ENCODE measurements around the gene HIVEP1. TPM values are rescaled to one million over a fixed set of nuclear protein-coding genes. Genes with fewer than 3 reads are reported as not detected.
A peak's percentile ranks its signal among the peaks of the same experiment; 100 is the strongest.

Gene HIVEP1
- total RNA-seq, 2 donors from 2014 or later, result 35.2 to 38.0 TPM

- H3K36me3 ChIP-seq, result no peaks in the 10 kb centered on the region
- H3K9me3 ChIP-seq, result no peaks in the 10 kb centered on the region
- WGBS, result 44% methylated on average over 2 of the region's 2 CpGs
- H3K4me1 ChIP-seq (replicated peaks), result no peaks in the 10 kb centered on the region
- TF ChIP-seq POLR2AphosphoS5 (IDR thresholded peaks at IDR 0.05), result no peak
- TF ChIP-seq POLR2A (IDR thresholded peaks at IDR 0.05), result no peak
- TF ChIP-seq CTCF (IDR thresholded peaks at IDR 0.05), result no peak
- no peak for DNase-seq (ENCODE audit: low spot score)
- H3K27ac ChIP-seq, result no peak overlapping the region
- intact Hi-C loops (cut with DNase I), result no loop called here
- no peak overlapping the region for H3K4me3 ChIP-seq
- H3K27me3 ChIP-seq (replicated peaks; ENCODE audit: insufficient read depth), result no peaks in the 10 kb centered on the region
Measured at GRCh38 chr6:12071064-12071615, 59.0 kb downstream of the HIVEP1 start.

DNA sequence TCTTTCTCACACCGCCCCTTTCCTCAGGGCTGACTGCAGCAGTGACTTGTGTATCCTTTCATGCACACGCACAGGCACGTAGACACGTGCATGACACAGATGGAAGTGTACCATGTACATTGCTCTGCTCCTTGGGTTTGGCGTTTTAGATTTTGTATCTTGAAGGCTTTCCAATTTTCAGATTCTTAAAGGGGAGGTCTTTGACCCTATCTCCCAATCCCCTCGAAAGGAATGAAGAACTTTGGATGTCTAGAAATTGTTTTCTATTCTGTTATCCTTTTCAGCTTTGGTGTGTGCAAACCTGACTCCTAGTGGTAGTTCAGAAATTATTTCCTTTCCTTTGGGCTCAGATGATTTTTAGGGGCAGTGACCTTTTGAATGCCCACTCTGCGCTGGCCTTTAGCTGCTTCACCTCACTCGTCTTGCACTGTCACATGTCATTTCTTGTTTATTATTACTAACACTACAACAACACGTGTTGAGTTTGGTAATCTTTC, 63.0 kb downstream of the HIVEP1 start:
- no peak overlapping the region for H3K4me3 ChIP-seq
- H3K27me3 ChIP-seq (replicated peaks; ENCODE audit: insufficient read depth), result no peaks in the 10 kb centered on the region
- H3K27ac ChIP-seq, result no peak overlapping the region
- 66% methylated on average over 9 of the region's 9 CpGs for WGBS
- TF ChIP-seq POLR2AphosphoS5 (IDR thresholded peaks at IDR 0.05) (no peak), CTCF (IDR thresholded peaks at IDR 0.05) (peak in 3 of 4 experiments; percentile 20 to 36 (median 31))
- H3K4me1 ChIP-seq (replicated peaks), result no peaks in the 10 kb centered on the region
- no peaks in the 10 kb centered on the region for H3K36me3 ChIP-seq
- DNase-seq (ENCODE audit: low spot score), result no peak
- H3K9me3 ChIP-seq, result no peaks in the 10 kb centered on the region
- intact Hi-C loops (cut with DNase I), result no loop called here

- WGBS, result 86% methylated on average over 9 of the region's 9 CpGs
- DNase-seq (ENCODE audit: low spot score), result no peak
- intact Hi-C loops (cut with DNase I), result no loop called here
Measured at GRCh38 chr6:12077021-12077710, 65.1 kb downstream of the HIVEP1 start.

DNA sequence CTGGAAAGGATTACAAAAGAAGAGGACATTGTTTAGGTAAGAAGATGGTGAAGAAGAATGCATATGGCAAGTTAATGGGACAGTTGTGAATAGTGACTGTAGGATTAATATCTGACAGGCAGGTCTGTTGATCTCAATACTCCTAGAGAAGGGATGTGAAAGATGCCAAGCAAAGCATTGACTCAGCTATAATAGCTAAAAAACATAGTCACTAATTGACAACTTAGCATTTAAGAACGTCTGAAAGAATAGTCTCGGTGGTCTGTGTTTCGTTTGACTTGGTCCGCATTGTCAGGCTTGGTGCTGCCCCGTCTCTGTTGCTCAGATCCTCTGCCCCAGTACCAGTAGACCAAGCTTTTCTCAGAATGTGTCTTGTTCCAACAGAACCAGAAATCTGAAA, 65.9 kb downstream of the HIVEP1 start:
- 88% methylated on average over 5 of the region's 5 CpGs for WGBS
- TF ChIP-seq POLR2A (IDR thresholded peaks at IDR 0.05) (no peak), CTCF (IDR thresholded peaks at IDR 0.05) (no peak), POLR2AphosphoS5 (IDR thresholded peaks at IDR 0.05) (no peak)
- Histone ChIP-seq H3K9me3 (no peaks in the 10 kb centered on the region), H3K27me3 (replicated peaks; ENCODE audit: insufficient read depth) (no peaks in the 10 kb centered on the region), H3K27ac (no peak overlapping the region), H3K4me3 (no peak overlapping the region), H3K36me3 (no peaks in the 10 kb centered on the region), H3K4me1 (replicated peaks) (no peaks in the 10 kb centered on the region)
- intact Hi-C loops (cut with DNase I), result no loop called here
- no peak for DNase-seq (ENCODE audit: low spot score)

More at GRCh38 chr6:12077021-12077710, 65.1 kb downstream of the HIVEP1 start:
- no peaks in the 10 kb centered on the region for H3K9me3 ChIP-seq
- H3K4me1 ChIP-seq (replicated peaks), result no peaks in the 10 kb centered on the region
- no peaks in the 10 kb centered on the region for H3K27me3 ChIP-seq (replicated peaks; ENCODE audit: insufficient read depth)
- H3K36me3 ChIP-seq, result no peaks in the 10 kb centered on the region
- H3K27ac ChIP-seq, result no peak overlapping the region
- no peak for TF ChIP-seq POLR2AphosphoS5 (IDR thresholded peaks at IDR 0.05)
- no peak for TF ChIP-seq CTCF (IDR thresholded peaks at IDR 0.05)
- no peak for TF ChIP-seq POLR2A (IDR thresholded peaks at IDR 0.05)
- H3K4me3 ChIP-seq, result no peak overlapping the region

GRCh38 chr6:12081771-12082170, 69.7 kb downstream of the HIVEP1 start:
- no peaks in the 10 kb centered on the region for H3K4me1 ChIP-seq (replicated peaks)
- no peak for DNase-seq (ENCODE audit: low spot score)
- TF ChIP-seq POLR2AphosphoS5 (IDR thresholded peaks at IDR 0.05) (no peak), POLR2A (IDR thresholded peaks at IDR 0.05) (no peak), CTCF (IDR thresholded peaks at IDR 0.05) (no peak)
- WGBS, result 87% methylated on average over 2 of the region's 2 CpGs
- no peaks in the 10 kb centered on the region for H3K36me3 ChIP-seq
- no peak overlapping the region for H3K27ac ChIP-seq
- no peak overlapping the region for H3K4me3 ChIP-seq
- no peaks in the 10 kb centered on the region for H3K27me3 ChIP-seq (replicated peaks; ENCODE audit: insufficient read depth)
- no peaks in the 10 kb centered on the region for H3K9me3 ChIP-seq
- intact Hi-C loops (cut with DNase I), result no loop called here

Measured in prostate gland (tissue), 2 donors.